CD14-positive monocyte (primary cell): Measurements from ENCODE around the gene UBE2J1. TPM values are rescaled to one million over a fixed set of nuclear protein-coding genes. Genes with fewer than 3 reads are reported as not detected.

Source experiments
- DNase-seq, 3 donors: peaks; one replicate each; pipeline ENCODE4 v3.0.0-alpha.2; 2011 to 2022
- H2AFZ ChIP-seq: 2 replicates; pipeline ENCODE4 v1.6.0; 2012; ENCODE audit warnings: mild to moderate bottlenecking, low read depth, low read length, inconsistent platforms; ENCODE audit not compliant: insufficient read depth, poor library complexity, severe bottlenecking
- H3K27ac ChIP-seq, 2 donors: 1 replicate in 1 of 2; 2 replicates in 1 of 2; pipeline ENCODE4 v1.5.1; 2012 to 2013; ENCODE audit warnings: low read length in 2 of 2, control low read depth in 1 of 2, inconsistent platforms in 1 of 2, low read depth in 1 of 2, mild to moderate bottlenecking in 1 of 2
- H3K27me3 ChIP-seq, 2 donors: one replicate each; pipeline versions ENCODE4 v1.6.0 to v1.6.1; 2011 to 2013; ENCODE audit warnings: low read length in 2 of 2; ENCODE audit not compliant: control insufficient read depth in 2 of 2, insufficient read depth in 2 of 2
- H3K36me3 ChIP-seq, 2 donors: replicated peaks in 1 of 2; 1 replicate in 1 of 2; 2 replicates in 1 of 2; pipeline versions ENCODE4 v1.5.1 to v1.6.1; 2012 to 2013; ENCODE audit warnings: low read length in 2 of 2, control low read depth in 1 of 2, inconsistent platforms in 1 of 2, mild to moderate bottlenecking in 1 of 2; ENCODE audit not compliant: insufficient read depth in 2 of 2, control insufficient read depth in 1 of 2
- H3K4me1 ChIP-seq, 2 donors: 1 replicate in 1 of 2; 2 replicates in 1 of 2; pipeline versions ENCODE4 v1.5.1 to v1.6.1; 2012 to 2013; ENCODE audit warnings: low read length in 2 of 2, control low read depth in 1 of 2, inconsistent platforms in 1 of 2, mild to moderate bottlenecking in 1 of 2, moderate library complexity in 1 of 2; ENCODE audit not compliant: insufficient read depth in 2 of 2, control insufficient read depth in 1 of 2
- H3K4me2 ChIP-seq: replicated peaks from 2 replicates; pipeline ENCODE3; 2012; ENCODE audit warnings: low read length, moderate library complexity, mild to moderate bottlenecking; ENCODE audit not compliant: poor library complexity, severe bottlenecking; ENCODE audit errors: extremely low read depth
- H3K4me3 ChIP-seq, 3 experiments: fragments of 200-600 bp in 1 of 3; sonication (generic) in 1 of 3; replicated peaks in 1 of 3; 1 replicate in 2 of 3; 2 replicates in 1 of 3; pipeline ENCODE4 v1.5.1; 2011 to 2013; ENCODE audit warnings: low read length in 3 of 3, mild to moderate bottlenecking in 3 of 3, control low read depth in 2 of 3, low read depth in 2 of 3, inconsistent platforms in 1 of 3, moderate library complexity in 1 of 3
- H3K79me2 ChIP-seq: 2 replicates; pipeline ENCODE4 v1.6.0; 2012; ENCODE audit warnings: mild to moderate bottlenecking, control low read depth, inconsistent platforms, low read length, moderate library complexity; ENCODE audit not compliant: insufficient read depth
- H3K9ac ChIP-seq: 2 replicates; pipeline ENCODE4 v1.6.0; 2017; ENCODE audit warnings: low read length, mild to moderate bottlenecking; ENCODE audit not compliant: insufficient read depth, poor library complexity, severe bottlenecking
- H3K9me3 ChIP-seq, 2 donors: replicated peaks in 1 of 2; 1 replicate in 1 of 2; 2 replicates in 1 of 2; pipeline versions ENCODE4 v1.5.1 to v1.6.1; 2012 to 2013; ENCODE audit warnings: low read length in 2 of 2, control low read depth in 1 of 2; ENCODE audit not compliant: control insufficient read depth in 1 of 2, insufficient read depth in 1 of 2
- H4K20me1 ChIP-seq: 2 replicates; pipeline ENCODE4 v1.6.0; 2012; ENCODE audit warnings: mild to moderate bottlenecking, low read length, control low read depth, moderate library complexity; ENCODE audit not compliant: insufficient read depth
- H3K27ac Mint-ChIP-seq, 7 donors: one replicate each; pipeline ENCODE4 v1.8.0; 2020; ENCODE audit warnings: mild to moderate bottlenecking in 7 of 7, mixed read lengths in 7 of 7, moderate library complexity in 6 of 7, inconsistent platforms in 2 of 7
- H3K27me3 Mint-ChIP-seq, 3 donors: one replicate each; pipeline ENCODE4 v1.8.0; 2021 to 2022; ENCODE audit warnings: low read depth in 3 of 3, mild to moderate bottlenecking in 3 of 3, mixed read lengths in 3 of 3, moderate library complexity in 3 of 3, inconsistent platforms in 1 of 3
- H3K36me3 Mint-ChIP-seq, 2 donors: one replicate each; pipeline ENCODE4 v1.8.0; 2020; ENCODE audit warnings: mixed read lengths in 2 of 2, inconsistent platforms in 1 of 2, mild to moderate bottlenecking in 1 of 2
- H3K4me1 Mint-ChIP-seq: one replicate; pipeline ENCODE4 v1.8.0; 2020; ENCODE audit warnings: mild to moderate bottlenecking, mixed read lengths
- H3K4me3 Mint-ChIP-seq, 2 donors: one replicate each; pipeline ENCODE4 v1.8.0; 2020; ENCODE audit warnings: mild to moderate bottlenecking in 2 of 2, mixed read lengths in 2 of 2, moderate library complexity in 1 of 2
- H3K9me3 Mint-ChIP-seq, 7 donors: one replicate each; pipeline ENCODE4 v1.8.0; 2020 to 2022; ENCODE audit warnings: mixed read lengths in 7 of 7, mild to moderate bottlenecking in 6 of 7, moderate library complexity in 6 of 7, inconsistent platforms in 2 of 7
- CTCF ChIP-seq: fragments of 200-600 bp; IDR thresholded peaks from one replicate; pipeline ENCODE4 v1.8.0; 2022; ENCODE audit warnings: antibody characterized with exemption, mild to moderate bottlenecking
- WGBS: methylation state at CpG from one replicate; pipeline ENCODE4 v1.1.5; 2013; ENCODE audit warnings: missing lambda C conversion rate; ENCODE audit not compliant: insufficient coverage; 5-methylcytosine and 5-hydroxymethylcytosine counted together
- intact Hi-C, 2 donors: fragments of 100-400 bp; cut with micrococcal nuclease; formaldehyde crosslinking; loops; one replicate each; pipeline versions ENCODE4 v1.15.0 to v1.15.1; 2023
- polyA plus RNA-seq, 3 donors: library from polyadenylated mRNA; depleted of rRNA in 1 of 3; unstranded in 2 of 3; stranded (reverse) in 1 of 3; fragments of 300-500 nt in 2 of 3; fragments of >200 nt in 1 of 3; fragmentation: Illumina TruSeq in 2 of 3; gene quantifications; 1 replicate in 2 of 3; 2 replicates in 1 of 3; pipeline ENCODE4 v1.2.3, GENCODE V29; 2012 to 2021

Gene UBE2J1
- polyA plus RNA-seq, 3 donors, result 44.8 to 80.5 (median 66.1) TPM

- no peaks in the 10 kb centered on the region for H3K27me3 ChIP-seq
- no peaks in the 10 kb centered on the region for H3K36me3 ChIP-seq
- DNase-seq, result no peak
- TF ChIP-seq CTCF, result no peak
- Mint-ChIP-seq H3K9me3 (peaks cover 0 to 11% (median 6%) of the 10 kb centered on the region in 7 donors), H3K4me1 (peaks cover 7% of the 10 kb centered on the region), H3K4me3 (no peak overlapping the region), H3K36me3 (peaks cover 0 to 3% of the 10 kb centered on the region in 2 donors), H3K27ac (no peak overlapping the region), H3K27me3 (peaks cover 0 to 1% (median 1%) of the 10 kb centered on the region in 3 donors)
- no peak overlapping the region for H2AFZ ChIP-seq
- H3K4me2 ChIP-seq, result no peak overlapping the region
- H3K79me2 ChIP-seq, result no peaks in the 10 kb centered on the region
- intact Hi-C loops, result no loop called here
- no peak overlapping the region for H3K9ac ChIP-seq
- H3K4me3 ChIP-seq, result no peak overlapping the region
- no peaks in the 10 kb centered on the region for H3K4me1 ChIP-seq
- 97% methylated on average over 11 of the region's 11 CpGs for WGBS
- H3K27ac ChIP-seq, result no peak overlapping the region
- no peaks in the 10 kb centered on the region for H3K9me3 ChIP-seq
- H4K20me1 ChIP-seq, result no peaks in the 10 kb centered on the region
Measured at GRCh38 chr6:89291256-89291819, 61.2 kb downstream of the UBE2J1 start.

- Histone ChIP-seq H3K9me3 (no peaks in the 10 kb centered on the region), H3K27ac (no peak overlapping the region), H3K36me3 (no peaks in the 10 kb centered on the region), H3K4me1 (peaks cover 0 to 6% of the 10 kb centered on the region in 2 donors), H3K4me3 (no peak overlapping the region), H3K4me2 (no peak overlapping the region), H3K9ac (no peak overlapping the region), H2AFZ (no peak overlapping the region), H3K79me2 (no peaks in the 10 kb centered on the region), H3K27me3 (no peaks in the 10 kb centered on the region), H4K20me1 (no peaks in the 10 kb centered on the region)
- H3K27me3 Mint-ChIP-seq, result peaks cover 0 to 1% (median 1%) of the 10 kb centered on the region in 3 donors
- intact Hi-C loops, result no loop called here
- no peak for DNase-seq
- peaks cover 0 to 3% of the 10 kb centered on the region in 2 donors for H3K36me3 Mint-ChIP-seq
- H3K27ac Mint-ChIP-seq, result peak overlapping the region in 1 of 7 donors; percentile 66
- TF ChIP-seq CTCF, result no peak
- 91% methylated on average over 9 of the region's 13 CpGs for WGBS
- H3K9me3 Mint-ChIP-seq, result peaks cover 0 to 11% (median 6%) of the 10 kb centered on the region in 7 donors
- no peak overlapping the region for H3K4me3 Mint-ChIP-seq
- peaks cover 12% of the 10 kb centered on the region for H3K4me1 Mint-ChIP-seq
Measured at GRCh38 chr6:89290401-89291155, 61.9 kb downstream of the UBE2J1 start.
